ENCODE measurements around the gene CYP4A22.
"Not testable (repeated sequence)": the region's sequence is repeated elsewhere in the genome, so short reads cannot be mapped to it uniquely, and the experiment has no call there.

The CYP4A22 gene

DNA sequence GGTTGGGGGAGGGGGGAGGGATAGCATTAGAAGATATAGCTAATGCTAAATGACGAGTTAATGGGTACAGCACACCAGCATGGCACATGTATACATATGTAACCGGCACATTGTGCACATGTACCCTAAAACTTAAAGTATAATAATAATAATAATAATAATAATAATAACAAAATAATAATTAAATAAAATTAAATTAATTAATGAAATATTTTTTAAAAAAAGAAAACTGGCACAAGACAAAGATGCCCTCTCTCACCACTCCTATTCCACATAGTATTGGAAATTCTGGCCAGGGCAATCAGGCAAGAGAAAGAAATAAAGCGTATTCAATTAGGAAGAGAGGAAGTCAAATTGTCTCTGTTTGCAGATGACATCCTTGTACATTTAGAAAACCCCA is 20.7 kb downstream of the CYP4A22 start:
- not testable (repeated sequence) for DNase-seq

DNA sequence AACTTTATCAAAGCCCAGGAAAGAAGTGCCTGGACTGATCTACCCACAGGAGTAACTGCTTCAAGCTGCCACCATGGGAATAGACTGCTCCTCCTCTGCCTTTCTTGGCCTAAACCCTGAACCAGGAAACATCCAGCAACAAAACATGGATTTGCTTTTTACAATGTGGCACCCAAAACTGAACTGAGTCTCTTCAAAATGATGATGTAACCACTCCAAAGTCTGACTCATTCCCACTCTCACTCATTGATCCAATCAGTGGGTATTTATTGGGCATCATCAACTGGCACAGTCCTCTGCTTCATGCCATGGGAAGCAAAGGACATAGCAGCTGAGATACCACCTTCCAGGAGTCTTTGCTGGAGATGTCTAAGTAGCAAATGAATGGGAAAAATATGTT is 23.5 kb downstream of the CYP4A22 start:
- DNase-seq: no peak

DNA sequence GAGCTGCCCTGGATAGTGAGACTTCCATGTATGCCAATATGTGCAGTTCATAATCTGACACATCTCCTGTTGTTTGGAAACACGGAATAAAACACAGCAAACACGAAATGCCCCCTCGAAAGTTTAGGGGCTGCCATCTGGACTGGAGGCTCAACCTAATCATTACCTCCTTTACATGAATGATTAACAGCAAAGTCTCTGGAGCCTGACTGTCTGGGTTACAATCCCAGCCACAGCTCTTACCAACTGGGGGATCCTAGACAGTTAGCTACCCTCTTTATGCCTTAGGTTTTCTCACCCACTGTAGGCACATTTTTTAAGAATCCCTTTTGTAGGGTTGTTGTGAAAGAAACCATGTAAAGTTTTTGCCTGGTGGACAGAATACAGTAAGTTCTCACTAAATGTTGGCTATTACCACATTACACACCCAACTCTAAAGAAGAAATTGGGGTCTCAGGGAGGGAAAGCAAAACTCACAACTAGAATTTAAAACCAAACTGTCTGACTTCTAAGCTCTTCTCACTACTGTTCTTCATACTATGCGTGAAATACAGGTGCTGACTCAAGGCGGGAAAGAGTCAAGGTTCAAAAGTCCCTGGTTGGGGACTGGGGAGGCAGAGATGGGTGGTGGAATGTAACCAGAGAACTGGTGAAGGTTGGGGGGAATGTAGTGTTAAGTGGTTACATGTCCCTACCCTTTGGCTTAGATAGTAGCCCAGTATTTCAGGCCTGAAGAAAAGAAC is 24.2 kb downstream of the CYP4A22 start:
- DNase-seq: no peak

DNA sequence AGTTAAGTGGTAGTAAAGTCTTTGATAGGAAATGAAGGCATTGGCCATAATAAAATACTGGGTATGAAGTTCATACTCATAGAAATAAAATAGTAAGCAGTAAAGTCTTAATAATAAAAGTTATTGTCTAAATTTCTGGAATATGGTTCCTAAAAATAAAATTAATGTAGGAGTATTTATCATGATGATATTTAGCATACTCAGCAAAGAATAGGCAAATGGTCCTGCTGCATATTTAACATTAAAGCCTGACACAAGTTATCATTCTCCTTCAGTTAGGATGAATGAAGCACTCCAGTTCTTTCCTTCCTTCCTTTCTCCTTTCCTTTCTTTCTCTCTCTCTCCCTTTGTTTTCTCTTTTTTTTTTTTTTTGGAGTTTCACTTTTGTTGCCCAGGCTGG is 27.3 kb downstream of the CYP4A22 start:
- no peak for DNase-seq

DNA sequence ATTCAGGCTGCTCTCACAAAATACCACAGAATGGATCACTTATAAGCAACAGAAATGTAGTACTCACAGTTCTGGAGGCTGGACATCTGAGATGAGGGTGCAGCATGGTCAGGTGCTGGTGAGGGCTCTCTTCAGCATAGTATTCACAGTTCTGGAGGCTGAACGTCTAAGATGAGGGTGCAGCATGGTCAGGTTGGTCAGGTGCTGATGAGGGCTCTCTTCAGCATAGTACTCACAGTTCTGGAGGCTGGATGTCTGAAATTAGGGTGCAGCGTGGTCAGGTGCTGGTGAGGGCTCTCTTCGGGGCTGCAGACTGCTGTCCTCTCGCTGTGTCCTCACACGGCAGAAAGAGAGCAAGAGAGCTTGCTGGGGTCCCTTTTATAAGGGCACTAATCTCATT is 35.5 kb downstream of the CYP4A22 start:
- DNase-seq: no peak

DNA sequence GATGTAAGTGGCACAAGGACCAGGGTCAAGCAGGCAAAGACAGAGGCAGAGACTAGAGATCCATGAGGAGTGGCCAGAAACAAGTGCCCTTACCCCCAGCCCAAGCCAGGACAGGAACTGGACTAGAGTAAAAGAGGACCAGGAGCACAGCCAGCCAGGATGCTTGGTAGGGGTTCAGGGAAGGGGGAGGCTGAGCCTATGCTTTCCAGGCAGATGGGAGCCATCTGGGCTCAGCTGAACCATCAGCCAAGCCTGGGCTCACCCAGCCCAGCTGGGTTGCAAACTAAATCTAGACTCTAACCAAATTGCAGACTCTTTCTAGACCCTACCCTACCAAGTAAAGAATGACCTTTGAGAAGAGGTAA is 37.4 kb downstream of the CYP4A22 start:
- no peak for DNase-seq

DNA sequence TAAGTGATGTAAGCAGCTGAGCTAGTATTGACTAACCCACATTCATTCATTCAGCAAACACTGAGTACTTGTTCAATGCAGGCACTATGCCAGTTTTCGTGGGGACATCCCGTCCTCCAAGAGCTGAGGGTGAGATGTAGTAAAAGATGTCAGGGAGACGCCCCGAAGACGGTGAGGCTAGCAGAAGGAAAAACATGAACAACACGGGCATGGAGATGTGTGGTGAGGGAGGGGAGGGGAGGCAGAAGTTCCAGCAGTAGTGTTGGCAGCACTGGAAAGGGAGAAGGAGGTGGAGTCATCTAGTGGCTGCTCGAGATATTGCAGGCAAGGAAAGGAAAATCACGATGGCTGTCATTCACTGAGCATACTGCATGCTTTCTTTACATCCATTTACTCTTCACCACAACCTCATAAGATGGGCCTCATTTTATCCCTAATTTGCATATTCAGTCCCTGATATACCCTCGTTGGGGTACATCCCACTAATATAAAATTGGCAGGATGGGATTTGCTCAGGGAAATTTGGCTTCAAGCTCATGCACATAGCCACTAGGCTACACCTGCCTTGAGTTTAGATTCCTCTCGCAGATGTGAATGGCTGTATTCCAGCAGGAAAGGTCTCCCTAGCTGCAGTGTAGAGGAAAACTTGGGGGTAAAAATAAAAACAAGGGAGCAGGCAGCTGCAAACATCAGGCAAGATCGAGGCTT is 38.1 kb downstream of the CYP4A22 start:
- peak; percentile 60 for DNase-seq

DNA sequence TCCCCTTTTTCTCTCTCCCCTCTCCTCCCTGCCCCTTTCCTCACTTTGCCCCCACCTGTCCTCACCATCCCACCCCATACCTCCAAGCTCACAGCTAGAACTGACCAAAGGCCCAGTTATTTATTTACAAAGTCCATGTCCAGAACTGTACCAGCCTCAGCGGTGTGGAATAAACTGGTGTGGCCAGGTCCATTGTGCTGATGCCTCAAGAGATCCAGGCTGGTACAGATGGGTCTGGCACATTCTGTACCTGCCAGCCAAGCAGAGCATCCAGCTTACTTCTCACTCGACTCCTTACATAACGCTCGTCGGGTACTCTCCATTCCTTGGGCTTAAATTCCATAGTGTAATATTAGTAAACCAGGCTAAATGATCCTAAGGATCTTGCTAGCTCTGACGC is 40.8 kb downstream of the CYP4A22 start:
- no peak for DNase-seq

DNA sequence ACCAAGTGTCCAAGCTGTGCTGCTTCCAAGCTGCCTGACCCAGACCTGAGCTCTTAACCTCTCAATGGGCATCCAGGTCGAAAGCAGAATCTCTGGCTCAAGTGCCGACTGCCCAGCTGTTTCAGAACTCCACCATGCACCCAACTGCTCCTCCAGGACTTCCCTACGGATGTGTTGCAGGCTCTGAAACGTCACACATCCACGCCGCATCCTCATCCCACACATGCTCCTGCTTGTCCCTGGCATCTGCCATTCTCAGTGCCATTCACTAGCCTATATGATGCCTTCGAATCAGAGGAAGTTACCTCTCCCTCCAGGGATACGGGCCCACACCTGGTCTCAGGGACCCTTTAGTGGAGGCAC is 41.4 kb downstream of the CYP4A22 start:
- DNase-seq: no peak

DNA sequence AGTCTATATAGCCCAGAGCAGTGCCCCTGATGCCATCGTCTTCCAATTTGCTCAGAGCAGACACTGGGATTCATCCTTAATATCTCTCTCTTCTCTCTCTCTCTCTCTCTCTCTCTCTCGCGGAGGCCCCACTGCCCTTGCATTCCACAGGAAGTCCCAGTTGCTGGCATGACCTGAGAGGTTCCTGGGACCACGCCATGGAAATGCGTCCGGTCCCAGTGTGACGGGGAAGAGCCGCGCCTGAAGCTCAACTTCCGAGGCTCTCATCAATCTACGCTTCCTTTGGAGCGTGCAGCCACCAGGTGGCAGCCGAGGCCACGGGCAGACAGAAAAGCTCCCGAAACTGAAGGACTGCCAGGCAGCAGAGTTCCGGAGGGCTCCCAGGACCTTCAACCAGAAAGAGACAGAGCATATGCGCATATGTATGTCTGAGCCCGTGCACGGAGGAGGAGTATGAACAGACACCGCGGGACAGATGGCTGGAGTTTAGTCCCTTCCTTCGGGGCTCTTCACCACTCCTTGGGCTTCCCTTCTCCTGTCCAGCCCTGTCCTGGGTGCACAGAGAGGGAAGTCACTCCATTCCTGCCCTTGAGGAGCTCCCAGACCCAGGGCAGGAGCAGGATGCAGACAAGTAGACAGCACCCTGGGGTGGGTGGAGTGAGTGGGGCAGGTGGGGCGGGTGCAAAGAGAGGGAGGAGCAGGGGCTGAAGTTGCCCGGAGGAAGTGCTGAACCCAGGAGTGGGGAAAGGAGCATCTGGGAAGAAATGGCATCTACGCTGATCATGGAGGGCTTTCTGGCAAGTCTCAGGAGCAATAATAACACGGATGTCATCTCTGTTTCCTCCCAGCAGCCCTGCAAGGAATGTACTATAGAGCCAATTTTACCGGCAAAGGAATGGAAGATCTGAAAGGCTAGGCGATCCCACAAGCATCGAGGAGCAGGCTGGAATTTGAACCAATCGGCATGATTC is 42.1 kb downstream of the CYP4A22 start:
- DNase-seq: peak; percentile 78

DNA sequence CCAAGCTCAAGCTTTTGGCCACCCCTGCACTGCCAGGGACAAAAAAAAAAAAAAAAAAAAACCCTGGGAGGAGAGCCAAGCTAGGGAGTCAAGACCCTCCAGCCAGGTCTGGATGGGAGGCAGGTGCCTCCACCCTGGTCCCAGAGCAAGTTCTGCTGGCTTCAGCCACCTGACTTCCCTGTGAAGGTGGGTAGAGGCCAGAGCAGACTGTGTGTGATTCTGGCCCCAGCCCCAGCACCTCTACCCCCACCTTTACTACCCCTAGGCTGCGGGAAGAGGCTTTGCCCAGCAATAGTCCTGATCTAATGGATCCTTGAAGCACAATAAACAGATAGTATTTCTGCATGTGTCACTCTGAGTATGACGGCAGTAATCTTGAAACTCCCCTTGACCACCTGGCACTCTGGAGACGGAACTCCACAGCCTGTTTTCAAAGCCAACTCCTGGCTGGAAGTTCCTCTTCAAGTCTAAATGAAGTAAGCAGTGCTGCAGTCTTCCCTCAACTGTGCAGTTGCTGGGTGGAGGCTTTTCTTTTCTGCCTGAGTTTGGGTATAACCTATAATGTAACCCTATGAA is 42.8 kb downstream of the CYP4A22 start:
- no peak for DNase-seq

DNA sequence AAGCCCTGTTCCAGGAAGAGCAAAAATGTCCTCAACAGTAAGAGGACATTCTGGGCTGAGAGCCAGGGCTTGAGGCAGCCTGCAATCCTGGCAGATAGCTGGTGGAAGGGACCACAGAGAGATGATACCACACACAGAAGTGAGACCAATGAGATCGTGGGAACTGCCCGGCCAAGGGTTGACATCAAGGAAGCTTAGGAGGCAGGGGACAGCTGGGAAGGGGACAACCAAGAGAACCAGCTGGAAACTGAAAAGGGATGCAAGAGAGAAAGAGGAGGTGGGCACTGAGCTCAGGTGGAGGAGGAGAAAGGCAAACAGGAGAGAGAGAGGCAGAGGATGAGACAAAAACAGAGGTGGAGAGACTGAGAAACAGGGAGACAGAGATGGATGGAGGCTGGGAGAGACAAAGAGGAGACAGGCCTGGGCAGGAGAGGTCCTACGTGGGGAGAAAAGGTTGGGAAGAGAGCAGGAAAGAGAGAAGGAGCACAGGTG is 43.4 kb downstream of the CYP4A22 start:
- DNase-seq: no peak

DNA sequence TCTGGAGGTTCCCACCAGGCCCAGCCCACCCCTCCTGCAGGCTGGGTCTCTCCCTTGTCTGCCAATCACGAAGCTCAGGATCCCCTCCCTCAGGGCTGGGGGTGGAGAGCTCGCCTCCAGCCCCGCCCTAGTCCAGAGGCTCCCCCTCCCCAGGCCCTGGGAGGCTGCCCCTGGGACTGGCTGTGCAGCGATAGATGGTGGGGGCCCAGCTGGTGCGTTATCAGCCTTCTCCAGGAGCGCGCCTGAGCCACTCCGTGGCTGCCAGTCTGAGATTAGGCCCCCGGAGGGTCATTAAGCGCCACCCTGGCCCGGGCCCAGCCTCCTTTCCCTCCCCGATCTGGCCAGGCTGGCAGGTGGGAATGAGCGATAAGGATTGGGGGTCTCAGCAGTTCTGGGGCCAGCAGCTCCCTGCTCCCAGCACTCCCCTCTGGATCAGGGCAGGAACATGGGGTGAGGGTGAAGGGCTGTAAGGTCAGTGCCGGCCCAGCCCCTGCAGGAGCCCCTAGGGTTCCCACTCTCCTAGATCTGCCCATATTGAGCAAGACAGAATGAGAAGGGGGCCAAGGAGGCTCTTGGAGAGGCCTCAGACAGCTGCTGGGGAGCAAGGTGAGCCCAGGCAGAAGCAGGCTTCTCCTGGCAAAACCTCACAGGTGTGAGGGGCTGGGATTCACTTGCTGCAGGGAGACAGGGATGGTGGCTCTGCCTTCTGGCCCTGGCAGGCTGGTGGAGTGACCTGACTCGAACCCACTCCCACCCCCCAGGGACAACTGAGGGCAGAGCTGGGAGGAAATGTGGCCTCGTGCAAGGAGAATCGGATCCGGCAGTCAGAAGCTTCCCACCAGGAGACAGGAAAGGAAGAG is 44.1 kb downstream of the CYP4A22 start:
- DNase-seq: no peak

DNA sequence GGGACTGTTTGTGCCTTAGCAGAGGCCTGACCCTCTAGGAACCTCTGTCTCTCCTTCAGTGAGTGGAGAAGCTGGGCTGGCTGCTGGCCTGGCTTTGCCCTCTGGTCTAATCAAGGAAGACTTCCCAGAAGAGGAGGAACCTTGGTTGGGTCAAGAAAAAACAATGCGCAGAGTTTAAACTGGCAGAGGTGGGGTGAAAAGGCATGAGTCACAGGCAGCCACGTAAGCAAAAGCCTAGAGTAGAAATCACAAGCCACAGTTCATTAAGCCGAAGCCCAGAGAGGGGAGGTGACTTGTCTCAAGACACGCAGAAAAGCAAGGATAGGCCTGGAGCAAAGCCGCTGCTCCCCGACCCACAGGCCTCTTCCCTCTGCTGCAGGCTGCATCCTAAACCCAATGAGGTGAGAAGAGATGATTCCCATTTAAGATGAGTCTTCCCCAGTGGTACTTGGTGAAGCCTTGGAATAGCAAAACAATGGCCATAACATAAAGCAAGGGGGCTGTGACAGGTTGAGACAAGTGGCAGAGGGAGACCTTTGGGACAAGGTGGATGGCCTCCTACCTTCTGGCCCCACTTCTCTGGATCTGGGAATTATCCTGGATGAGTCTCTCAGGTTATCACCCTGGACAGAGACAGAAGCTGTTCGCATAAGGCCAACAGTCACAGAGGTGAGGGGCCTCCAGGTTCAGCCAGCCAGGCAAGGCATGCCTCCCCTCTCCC is 44.9 kb downstream of the CYP4A22 start:
- DNase-seq: no peak

DNA sequence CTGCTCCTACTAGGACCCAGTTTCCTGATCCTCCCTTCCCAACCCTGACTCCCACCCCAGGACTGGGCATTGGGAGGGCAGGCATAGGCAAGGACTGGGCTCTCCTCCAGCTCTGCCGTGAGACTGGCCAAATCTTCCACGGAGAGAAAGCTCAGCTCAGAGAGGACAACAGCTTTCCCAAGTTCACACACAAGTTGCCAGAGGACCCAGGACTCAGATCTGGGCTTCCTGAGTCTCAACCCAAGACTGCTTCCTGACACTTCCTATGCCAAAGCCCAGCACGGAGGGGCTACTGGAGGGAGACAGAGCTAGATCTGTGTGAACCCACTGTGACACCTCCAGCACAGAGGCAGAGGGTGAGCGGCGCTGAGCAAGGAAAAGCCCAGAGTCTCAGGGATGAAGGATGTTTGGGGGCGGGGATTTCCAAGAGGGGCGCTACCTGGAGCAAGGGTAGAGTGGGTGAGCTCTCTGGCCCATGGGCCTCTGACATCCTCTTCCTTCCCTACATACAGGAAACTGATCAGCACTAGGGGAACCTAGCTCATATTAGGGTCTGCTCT is 45.5 kb downstream of the CYP4A22 start:
- no peak for DNase-seq

DNA sequence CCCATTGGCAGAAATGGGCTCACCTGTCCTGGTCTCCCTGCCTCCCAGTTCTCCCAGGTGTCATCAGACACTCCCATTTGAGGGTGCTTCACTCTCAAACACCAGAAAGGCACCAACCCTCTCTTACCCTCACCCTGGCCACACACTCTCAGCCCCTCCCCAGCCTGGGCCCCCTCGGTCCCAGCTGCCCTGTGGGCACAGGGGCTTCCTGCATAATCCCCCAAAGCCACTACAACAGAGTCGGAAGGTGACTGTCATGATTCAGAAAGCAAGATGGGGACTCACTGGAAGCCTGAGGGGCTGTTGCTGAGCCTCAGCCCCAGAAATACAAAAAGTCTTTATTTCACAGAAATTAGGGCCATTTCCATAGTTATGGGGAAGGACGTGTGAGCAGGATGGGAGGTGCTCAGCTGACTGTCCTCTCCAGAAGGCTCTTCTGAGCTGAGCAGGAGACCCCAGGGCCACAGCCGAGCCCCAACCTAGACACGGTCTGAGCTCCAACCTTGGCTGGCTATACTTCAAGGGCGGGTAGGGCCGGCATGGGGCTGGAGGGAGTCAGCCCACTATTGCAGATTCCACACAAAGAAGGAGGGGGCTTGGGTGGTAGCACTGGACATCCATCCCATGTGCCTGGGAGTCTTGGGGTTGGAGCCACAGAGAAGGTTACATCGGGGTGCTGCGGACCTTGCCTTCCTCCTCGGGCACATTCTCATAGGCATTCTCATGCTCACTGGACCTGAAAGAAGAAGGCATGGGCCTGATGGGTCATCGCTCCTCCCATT is 46.3 kb downstream of the CYP4A22 start:
- no peak for DNase-seq

DNA sequence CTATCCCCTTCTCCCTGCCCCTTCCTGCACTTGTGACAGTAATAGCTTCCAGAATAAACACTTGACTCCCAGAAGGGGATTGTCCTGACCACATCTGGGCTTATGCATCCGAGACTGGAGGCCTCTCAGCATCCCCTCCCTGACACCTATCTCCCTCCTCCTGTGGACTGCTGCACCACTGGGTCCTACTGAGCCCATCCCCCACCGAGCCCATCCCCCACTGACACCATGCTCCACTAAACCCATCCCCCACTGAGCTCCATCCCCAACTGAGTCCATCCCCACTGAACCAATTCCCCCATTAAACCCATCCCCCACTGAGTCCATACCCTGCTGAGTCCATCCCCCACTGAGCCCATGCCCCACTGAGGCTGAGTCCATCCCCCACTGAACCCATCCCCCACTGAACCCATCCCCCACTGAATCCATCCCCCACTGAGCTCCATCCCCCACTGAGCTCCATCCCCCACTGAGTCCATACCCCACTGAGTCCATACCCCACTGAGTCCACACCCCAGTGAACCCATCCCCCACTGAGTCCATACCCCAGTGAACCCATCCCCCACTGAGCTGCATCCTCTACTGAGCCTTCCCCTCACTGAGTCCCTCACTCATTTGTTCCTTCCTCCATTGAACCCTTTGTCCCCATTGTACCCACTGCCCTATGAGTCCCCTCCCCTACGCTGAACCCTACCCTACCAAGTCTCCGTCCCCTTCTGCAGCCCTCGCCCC is 47.0 kb downstream of the CYP4A22 start:
- no peak for DNase-seq

DNA sequence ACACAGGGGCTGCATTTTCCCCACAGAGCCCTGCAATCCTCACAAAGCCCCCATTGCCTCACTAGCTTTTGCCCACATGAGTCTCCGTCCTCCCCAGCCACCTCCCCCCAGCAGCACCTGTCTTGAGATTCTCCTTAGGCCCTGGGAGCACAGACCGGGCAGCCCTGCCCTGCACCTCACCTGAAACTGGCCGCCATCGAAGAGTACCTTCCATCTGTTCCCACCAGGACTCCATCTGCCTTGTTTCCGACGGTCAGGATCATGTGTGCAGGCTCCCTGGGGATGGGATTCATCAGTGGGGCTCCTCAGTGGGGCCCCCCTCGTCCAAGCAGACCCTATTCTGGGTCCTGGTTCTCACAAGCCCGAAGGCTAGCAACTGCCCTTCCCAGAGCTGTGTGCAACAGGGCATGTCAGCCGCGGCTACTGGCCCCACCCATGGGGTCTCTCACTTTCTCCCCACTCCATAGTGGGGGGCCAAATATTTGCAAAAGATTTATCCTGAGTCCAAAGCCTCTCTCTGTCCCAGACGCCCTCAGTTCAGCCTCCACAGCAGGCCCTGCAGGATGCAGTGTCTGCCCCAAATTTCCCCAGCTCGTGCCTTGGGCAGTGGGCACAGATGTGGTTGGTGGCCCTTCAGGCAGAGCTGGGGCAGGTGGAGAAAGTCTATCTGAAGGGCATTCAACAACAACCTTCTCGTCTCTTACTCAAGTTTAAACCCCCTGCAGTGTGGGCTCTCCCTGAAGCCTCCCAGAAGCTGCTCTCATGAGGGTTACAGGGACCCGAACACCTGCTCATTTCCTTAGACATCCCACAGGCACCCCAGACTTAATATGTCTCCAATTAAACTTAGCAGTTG is 47.8 kb downstream of the CYP4A22 start:
- no peak for DNase-seq

Measured in NCI-H748 treated with DMSO at 0.1 percent for 48 hours (cell line).